GM21447 (cell line): ENCODE data around the gene ZNF512B.
"Not testable (repeated sequence)": the region's sequence is repeated elsewhere in the genome, so short reads cannot be mapped to it uniquely, and the experiment has no call there.

Experiments used
- ATAC-seq: cut with Tn5 transposase; IDR thresholded peaks from one replicate; pipeline ENCODE4 v1.9.1; 2021; ENCODE audit not compliant: unreplicated experiment

The ZNF512B gene

GRCh38 chr20:63963784-63964301 is 5.9 kb downstream of the ZNF512B start:
- no peak for ATAC-seq

- ATAC-seq: no peak
Observed at GRCh38 chr20:63963348-63963741, 6.4 kb downstream of the ZNF512B start.

GRCh38 chr20:63962426-63963347 is 7.0 kb downstream of the ZNF512B start:
- ATAC-seq: no peak

GRCh38 chr20:63961664-63962425 is 7.9 kb downstream of the ZNF512B start:
- ATAC-seq: no peak

GRCh38 chr20:63960654-63961621 is 8.8 kb downstream of the ZNF512B start:
- ATAC-seq: not testable (repeated sequence)

GRCh38 chr20:63959699-63960075 is 10.0 kb downstream of the ZNF512B start:
- no peak for ATAC-seq

- no peak for ATAC-seq
Observed at GRCh38 chr20:63958964-63959698, 10.6 kb downstream of the ZNF512B start.

- no peak for ATAC-seq
Observed at GRCh38 chr20:63958471-63958870, 11.3 kb downstream of the ZNF512B start.

- ATAC-seq: no peak
Observed at GRCh38 chr20:63957690-63958441, 11.9 kb downstream of the ZNF512B start.

- ATAC-seq: peak; percentile 31
Observed at GRCh38 chr20:63957004-63957689, 12.6 kb downstream of the ZNF512B start.

GRCh38 chr20:63956664-63957003 is 13.1 kb downstream of the ZNF512B start:
- ATAC-seq: peak; percentile 1

GRCh38 chr20:63955827-63956663 is 13.7 kb downstream of the ZNF512B start, which contains the start of gene UCKL1:
Gene UCKL1 (minus strand): TSS chr20:63956416. CDS start chr20:63956372, 44 bp downstream.
- ATAC-seq: peak; percentile 64

- ATAC-seq: peak; percentile 13
Observed at GRCh38 chr20:63955281-63955826, 14.4 kb downstream of the ZNF512B start.

GRCh38 chr20:63953764-63954429 is 15.8 kb downstream of the ZNF512B start:
- ATAC-seq: no peak

- ATAC-seq: no peak
Observed at GRCh38 chr20:63952769-63953168, 17.0 kb downstream of the ZNF512B start.

GRCh38 chr20:63952210-63952535 is 17.6 kb downstream of the ZNF512B start:
- no peak for ATAC-seq
